GM18499 (cell line): Measurements from ENCODE around the gene AGFG2.

ENCODE experiments used
- ATAC-seq: cut with Tn5 transposase; IDR thresholded peaks from one replicate; pipeline ENCODE4 v1.9.1; 2021; ENCODE audit warnings: moderate number of reproducible peaks; ENCODE audit not compliant: insufficient read depth, unreplicated experiment

AGFG2 gene

DNA sequence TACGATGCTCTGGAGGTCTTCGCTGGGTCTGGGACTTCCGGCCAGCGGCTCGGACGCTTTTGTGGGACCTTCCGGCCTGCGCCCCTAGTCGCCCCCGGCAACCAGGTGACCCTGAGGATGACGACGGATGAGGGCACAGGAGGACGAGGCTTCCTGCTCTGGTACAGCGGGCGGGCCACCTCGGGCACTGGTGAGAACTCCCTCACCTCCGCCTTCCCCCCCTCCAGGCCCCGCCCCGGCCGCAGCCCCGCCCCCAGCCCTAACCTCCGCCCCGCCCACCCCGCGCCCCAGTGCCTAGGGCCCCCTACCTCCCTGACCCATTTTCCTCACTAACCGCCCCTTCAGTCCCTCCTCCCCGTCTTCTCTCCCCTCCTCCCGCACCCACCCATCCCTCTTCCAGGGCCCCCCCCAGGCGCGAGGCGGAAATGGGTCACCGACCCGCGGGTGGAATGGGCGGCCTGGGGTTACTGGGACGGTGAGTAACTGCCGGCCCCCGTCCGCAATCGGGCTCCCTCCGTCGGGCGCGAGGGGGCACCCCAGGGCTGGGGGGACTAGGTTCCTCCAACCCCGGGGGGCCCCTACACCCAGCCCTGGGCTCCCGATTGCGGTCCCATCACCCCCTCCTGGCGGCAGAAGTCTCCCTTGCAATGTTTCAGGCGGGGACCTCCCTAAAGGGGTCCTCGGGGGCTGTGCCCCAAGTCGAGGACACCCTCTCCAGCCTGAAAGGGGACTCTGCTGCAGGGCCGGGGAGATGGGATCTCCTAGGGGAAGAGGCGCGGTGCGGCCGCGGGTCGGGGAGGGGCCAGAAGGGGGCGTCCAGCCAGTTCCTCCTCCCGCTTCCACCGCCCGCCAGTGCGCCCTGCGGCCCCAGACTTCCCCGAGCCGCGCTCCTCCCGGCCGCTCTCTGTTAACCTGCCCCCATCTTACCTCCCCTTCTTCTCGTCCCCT, 65.3 kb downstream of the AGFG2 start:
- ATAC-seq = no peak

DNA sequence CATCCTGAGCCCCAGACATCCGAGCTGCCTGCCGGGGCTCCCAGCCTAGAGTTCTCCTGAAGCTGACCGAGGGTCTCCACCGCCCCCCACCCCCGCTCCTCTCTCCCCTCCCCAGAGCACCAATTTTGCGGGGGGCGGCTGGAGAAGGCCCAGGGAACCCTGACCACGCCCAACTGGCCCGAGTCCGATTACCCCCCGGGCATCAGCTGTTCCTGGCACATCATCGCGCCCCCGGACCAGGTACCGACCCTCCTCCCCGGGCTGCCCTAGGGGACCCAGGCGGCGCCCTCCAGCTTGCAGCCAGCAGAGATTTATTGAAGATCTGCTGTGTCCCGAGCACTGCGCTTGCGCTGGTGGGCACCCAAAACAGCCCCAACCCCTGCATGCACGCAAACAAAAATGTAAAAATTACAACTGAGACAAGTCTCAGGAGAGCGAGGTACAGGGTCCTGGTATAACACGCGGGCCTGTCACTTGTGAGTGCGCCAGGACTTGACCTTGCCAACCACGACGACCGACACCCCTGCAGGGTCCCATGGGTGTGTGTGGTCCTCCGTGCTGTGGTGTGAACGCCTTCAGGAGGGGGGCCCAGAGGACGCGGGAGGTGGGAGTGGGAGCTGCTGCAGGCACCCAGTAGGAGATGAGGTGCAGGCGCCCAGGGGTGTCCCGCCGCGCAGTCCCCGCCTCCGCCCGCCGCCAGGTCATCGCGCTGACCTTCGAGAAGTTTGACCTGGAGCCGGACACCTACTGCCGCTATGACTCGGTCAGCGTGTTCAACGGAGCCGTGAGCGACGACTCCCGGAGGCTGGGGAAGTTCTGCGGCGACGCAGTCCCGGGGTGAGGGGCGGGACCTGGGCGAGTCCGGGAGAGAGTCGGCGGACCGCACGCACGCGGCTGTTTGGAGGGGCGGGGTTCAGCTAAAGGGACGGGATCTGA, 66.2 kb downstream of the AGFG2 start:
- no peak for ATAC-seq

DNA sequence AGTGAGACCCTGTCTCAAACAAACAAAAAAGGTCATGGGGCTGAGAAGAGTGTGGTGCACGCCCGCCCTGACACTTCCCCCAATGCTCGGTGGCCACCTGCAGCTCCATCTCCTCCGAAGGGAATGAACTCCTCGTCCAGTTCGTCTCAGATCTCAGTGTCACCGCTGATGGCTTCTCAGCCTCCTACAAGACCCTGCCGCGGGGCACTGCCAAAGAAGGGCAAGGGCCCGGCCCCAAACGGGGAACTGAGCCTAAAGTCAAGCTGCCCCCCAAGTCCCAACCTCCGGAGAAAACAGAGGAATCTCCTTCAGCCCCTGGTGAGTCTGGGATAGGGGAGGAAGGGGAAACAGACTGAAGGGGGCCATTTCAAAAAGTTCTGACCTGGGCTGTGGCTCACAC, 67.3 kb downstream of the AGFG2 start:
- ATAC-seq = no peak

DNA sequence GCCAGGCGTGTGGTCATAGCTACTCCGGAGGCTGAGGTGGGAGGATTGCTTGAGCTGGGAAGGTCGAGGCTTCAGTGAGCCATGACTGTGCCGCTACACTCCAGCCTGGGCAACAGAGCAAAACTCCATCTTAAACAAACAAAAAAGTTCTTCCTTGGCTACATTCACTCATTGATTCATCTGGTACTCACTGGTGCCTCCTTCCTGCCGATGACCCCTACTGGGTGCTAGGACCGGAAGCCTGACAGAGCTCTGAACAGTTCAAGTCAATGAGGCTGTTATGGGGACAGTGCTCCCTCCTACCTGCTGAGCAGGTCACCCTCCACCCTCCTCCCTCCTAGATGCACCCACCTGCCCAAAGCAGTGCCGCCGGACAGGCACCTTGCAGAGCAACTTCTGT, 68.1 kb downstream of the AGFG2 start:
- no peak for ATAC-seq

DNA sequence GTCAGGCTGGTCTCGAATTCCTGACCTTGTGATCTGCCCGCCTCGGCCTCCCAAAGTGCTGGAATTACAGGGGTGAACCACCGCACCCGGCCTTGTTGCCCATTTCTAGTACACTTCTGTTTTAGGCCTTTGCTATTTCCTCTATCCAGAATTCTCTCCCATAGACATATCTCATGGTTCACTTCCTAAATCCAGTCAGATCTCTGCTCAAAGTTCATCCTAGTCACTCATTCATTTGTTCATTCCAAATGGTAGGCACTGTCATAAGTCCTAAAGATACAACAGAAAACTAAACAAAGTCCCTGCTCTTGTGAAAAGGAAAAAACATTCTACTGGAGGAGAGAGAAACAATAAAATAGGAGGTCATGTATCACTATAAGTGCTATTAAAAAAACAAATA, 71.0 kb downstream of the AGFG2 start:
- no peak for ATAC-seq

DNA sequence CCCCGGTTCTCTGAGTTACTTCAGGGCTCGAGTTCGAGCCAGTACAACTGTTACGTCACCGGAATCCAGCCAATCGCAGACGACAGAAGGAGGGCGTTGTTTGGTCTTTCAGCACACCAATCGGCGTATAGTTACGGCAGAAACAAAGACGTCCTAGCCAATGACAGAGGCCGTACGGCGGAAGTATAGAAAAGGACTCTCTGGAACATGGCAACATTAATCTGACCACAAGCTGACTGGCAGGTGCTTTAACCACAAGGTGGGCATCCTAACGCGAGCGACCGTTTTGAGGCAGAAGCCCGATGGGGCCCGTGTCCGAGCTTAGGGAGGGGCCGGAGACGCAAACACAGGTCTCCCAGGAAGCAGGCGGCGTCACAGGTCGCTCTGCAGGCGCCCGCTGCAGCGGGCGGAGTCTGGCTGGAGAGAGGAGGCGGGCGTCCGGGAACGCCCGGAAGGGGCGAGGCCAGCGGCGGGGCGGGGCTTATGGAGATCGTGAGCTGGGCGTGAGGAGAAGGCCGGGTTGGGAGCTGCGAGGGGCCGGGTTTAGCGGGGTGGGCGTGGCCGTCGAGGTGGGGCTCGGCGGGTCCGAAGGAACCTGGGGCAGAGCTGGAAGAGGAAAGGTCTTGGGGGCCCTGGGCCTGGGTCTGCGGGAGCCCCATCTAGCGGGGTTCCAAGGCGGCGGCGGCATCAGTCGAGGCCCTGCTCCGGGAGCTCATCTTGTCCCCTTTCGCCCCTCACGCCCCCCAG, 73.2 kb downstream of the AGFG2 start, which contains the start of gene MOSPD3:
MOSPD3 (plus strand) TSS at position 558 of the 747 bp plus-strand sequence. CDS start 252 bp downstream, outside the sequence.
- ATAC-seq = peak; percentile 86

DNA sequence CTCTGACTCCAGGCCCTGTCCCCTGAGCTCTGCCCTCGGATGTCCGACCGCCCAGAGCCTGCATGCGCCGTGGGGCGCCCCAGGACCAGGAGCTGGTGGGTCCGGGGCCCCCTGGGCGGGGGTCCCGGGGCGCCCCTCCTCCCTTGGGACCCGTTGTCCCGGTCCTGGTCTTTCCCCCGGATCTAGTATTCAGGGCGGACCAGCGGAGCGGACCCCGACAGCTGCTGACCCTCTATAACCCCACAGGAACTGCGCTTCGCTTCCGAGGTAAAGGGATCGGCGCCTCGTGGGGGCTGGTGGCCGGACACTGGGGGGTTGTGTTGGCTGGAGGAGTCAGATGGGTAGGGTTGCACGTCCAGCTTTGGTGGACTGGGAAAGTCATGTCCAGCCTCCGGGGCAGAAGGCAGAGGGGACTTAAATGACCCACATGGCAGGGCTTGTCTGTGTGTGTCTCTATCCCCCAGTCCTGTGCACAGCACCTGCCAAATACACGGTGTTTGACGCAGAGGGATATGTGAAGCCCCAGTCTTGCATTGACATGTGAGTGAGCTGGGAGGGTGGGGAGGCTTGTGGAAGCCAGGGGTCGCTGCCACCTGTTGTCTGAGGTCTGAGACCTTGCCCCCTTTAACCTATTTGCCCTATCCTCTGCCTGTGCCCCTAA, 73.9 kb downstream of the AGFG2 start:
- no peak for ATAC-seq

DNA sequence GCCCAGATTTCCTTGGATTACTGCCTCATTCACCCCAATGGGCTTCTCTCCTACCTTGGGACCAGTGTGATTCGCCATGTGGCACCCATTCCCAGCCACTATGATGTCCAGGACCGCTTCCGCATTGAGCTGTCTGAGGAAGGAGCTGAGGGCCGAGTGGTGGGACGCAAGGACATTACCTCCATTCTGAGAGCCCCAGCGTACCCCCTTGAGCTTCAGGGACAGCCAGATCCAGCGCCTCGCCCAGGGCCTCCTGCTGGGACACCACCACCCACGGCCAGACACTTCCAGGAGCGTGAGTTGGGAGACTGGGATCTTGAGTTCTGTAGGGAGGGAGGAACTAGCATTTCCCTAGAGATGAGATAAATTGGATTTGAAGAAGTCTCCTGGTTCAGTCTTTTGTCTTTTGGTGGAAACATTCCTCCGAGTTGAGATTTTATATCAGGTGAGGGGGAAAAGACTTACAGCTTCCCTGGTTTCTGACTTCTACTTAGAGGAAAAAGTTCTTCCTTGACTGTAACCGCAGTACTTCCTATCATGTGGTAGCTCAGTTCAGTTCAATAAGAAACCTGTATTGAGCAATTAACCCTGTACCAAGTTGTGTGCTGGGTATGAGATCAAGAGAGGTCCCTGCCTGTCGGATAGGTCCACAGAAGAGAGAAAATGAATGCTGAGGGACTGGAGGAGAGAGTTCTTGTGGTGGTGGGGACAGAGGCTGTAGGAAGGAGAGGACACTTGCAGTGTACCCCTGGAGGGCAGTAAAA, 74.6 kb downstream of the AGFG2 start:
- no peak for ATAC-seq

DNA sequence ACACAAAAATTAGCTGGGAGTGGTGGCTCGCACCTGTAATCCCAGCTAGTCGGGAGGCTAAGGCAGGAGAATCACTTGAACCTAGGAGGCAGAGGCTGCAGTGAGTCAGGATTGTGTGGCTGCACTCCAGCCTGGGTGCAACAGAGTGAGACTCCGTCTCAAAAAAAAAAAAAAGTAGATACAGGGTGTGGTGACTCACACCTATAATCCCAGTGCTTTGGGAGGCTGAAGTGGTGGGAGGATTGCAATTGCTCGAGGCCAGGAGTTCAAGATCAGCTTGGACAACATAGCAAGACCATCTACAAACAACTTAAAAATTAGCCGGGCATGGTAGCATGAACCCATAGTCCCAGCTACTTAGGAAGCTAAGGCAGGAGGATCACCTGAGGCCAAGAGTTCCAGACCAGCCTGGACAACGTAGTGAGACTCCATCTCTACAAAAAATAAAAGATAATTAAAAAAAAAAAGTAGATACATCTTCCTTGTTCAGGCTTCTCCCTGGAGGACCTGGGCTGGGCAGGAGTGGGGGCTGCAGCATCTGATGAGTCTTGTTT, 75.4 kb downstream of the AGFG2 start:
- no peak for ATAC-seq
